T-helper 1 cell treated with Interleukin-12 subunit alpha and Interleukin-12 subunit beta and Interleukin-4 antibody, amounts not matched to agents 30 ng/mL and 1 ng/mL, for 36 hours (primary cell): ENCODE measurements around the gene WDPCP. TPM values are rescaled to one million over a fixed set of nuclear protein-coding genes. Genes with fewer than 3 reads are reported as not detected.

ENCODE experiments used
- intact Hi-C: fragments of 100-400 bp; cut with micrococcal nuclease; formaldehyde crosslinking; loops from one replicate; pipeline ENCODE4 v1.15.1; 2024
- total RNA-seq: library from RNA; stranded (reverse); gene quantifications from 2 replicates; pipeline ENCODE4 v1.2.3, GENCODE V29; 2022

Gene WDPCP
- total RNA-seq, 1 donor from 2014 or later: 5.9 TPM

DNA sequence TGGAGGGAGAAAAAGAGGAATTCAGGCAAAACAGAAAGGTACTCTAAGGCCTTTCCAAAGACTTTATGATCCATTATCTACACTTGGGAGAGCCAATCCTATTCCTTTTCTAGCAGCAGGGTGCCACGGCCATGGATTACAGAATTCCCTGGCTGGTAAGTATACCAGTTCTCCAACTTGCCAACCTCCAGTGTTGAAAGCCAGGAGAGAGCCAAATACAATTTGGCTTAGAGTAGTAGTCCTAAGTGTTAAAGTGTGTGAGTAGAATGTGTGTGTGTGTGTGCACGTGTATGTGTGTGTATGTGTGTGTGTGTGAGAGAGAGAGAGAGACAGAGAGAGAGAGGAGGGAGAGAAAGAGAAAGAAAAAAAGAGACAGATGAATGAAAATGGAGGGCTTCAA lies 43.3 kb downstream of the WDPCP start:
- intact Hi-C loops: loop anchor here (5.0 kb wide), 1 partner anchor 98 kb away; no protein-coding TSS in a partner anchor

DNA sequence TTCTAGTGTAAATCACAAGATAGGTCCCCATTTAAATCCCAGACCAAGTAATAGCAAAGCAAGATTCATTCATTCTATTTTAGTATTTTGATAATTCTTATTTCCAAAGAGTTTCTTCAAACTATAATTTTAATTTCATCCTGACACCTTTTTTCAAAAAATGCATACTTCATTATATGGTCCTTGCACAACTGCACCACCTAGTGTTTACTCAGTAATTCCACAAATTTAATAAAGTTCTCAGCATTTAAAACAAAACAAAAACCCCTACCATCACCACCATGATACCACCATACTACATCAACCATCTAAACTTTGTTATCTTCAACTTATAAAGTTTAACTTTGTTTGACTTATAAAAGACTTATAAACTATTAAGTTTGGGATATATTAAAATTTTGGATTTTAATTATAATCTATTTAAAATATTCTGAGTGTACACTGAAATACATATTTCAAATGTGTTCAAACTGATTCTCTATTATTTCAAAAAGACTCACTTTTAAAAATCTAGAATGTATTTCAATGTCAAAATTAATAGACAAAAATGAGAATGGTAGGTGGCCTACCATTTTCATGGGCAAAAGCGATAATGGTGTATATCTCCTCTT lies 44.2 kb downstream of the WDPCP start:
- intact Hi-C loops: loop anchor here (1.0 to 5.0 kb wide), 2 partner anchors 757 to 1087 kb away; no protein-coding TSS in a partner anchor

DNA sequence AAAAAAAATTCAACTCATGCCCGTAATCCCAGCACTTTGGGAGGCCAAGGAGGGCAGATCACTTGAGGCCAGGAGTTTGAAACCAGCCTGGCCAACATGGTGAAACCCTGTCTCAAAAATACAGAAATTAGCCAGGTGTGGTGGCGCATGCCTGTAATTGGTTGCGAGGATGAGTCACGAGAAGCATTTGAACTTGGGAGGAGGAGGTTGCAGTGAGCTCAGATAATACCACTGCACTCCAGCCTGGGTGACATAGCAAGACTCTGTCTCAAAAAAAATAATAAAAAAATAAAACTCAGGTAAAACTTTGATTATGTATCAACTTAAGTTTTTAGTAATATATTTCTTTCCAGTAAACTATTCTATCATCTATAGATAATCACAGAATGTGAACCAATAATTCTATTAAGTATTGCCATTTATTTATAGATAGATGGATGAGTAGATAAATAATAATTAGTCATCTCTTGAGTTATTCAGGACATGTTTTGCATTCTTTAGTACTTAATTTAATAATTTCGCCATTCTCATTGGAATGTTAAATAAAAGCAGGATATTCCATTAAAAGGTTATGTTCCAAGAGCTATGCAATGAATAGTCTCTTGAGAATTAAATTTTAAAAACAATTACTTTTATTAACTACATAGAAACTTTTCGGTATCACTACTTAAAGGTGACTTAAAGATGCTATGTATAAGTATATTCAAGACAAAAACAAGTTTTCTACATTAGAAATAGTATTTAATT lies 48.7 kb downstream of the WDPCP start:
- intact Hi-C loops: loop anchor here (5.0 kb wide), 1 partner anchor 1082 kb away; no protein-coding TSS in a partner anchor

DNA sequence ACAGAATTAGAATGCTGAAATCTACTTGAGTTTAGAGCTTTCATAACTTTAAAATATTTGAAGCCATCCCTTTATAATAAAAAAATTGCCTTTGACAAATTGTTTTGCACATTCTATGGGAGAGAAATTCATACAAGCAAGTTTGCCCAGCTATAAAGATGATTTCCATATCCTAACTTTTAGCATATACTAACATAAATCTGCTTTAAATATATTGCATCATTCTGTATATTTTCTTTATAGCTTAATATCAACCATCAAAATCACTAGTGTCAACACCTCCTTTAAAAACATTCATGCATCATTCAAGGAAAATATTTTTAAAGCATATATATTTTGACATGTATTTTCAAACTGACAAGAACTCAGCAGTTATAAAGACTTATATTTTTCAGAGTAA lies 49.9 kb downstream of the WDPCP start:
- intact Hi-C loops: loop anchor here (1.0 kb wide), 1 partner anchor 12 kb away; no protein-coding TSS in a partner anchor

DNA sequence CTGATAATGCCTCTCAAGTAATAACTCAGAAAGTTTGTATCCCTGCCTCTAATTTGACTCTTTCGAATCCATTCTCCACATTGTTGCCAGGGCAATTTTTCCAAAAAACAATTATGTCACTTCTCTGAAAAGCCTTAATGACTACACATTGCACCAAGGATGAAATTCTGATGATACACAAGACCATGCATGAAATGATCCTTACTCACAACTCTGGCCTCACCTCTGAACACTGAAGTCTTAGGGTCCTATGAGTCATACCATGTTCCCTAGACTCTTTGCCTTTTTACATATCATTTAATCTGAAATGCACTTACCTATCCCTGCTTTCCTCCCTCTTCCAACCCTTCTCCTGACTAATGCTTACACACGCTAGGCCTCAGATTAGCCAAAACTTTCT lies 51.0 kb downstream of the WDPCP start:
- intact Hi-C loops: no loop called here

DNA sequence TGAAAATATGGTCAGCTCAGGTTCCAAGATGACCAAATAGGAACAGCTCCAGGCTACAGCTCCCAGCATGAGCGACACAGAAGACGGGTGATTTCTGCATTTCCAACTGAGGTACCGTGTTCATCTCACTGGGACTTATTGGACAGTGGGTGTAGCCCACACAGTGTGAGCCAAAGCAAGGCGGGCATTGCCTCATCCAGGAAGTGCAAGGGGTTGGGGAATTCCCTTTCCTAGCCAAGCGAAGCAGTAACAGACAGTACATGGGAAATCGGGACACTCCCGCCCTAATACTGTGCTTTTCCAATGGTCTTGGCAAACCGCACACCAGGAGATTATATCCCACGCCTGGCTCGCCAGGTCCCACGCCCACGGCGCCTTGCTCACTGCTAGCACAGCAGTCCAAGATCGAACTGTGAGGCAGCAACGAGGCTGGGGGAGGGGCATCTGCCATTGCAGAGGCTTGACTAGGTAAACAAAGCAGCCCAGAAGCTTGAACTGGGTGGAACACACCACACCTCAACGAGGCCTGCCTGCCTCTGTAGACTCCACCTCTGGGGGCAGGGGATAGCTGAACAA lies 57.5 kb downstream of the WDPCP start:
- intact Hi-C loops: no loop called here

DNA sequence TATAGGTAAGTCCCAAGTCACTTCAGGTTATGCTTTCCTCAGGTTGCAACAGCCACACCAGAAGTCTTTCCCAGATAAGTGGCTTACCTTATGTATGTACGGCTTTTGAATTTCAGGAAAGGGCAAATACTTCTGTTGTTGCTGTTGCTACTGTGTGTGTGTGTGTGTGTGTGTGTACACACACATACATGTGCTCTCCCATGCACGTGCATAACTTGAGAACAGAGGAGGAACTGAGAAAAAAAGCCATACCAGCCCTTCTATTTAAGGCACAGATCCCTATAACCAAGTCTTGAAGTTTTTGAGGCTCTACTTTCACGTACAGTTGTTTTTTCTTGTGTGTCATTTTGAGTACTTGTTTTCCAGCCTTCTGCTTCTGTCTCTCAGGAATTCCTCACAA lies 62.4 kb downstream of the WDPCP start:
- intact Hi-C loops: no loop called here

DNA sequence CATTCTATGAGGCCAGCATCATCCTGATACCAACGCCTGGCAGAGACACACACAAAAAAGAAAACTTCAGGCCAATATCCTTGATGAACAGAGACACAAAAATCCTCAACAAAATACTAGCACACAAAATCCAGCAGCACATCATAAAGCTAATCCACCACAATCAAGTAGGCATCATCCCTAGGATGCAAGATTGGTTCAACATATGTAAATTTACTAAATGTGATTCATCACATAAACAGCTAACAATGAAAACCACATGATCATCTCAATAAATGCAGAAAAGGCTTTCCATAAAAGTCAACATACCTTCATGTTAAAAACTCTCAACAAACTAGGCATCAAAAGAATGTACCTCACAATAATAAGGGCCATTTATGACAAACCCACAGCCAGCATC lies 65.3 kb downstream of the WDPCP start:
- intact Hi-C loops: no loop called here

DNA sequence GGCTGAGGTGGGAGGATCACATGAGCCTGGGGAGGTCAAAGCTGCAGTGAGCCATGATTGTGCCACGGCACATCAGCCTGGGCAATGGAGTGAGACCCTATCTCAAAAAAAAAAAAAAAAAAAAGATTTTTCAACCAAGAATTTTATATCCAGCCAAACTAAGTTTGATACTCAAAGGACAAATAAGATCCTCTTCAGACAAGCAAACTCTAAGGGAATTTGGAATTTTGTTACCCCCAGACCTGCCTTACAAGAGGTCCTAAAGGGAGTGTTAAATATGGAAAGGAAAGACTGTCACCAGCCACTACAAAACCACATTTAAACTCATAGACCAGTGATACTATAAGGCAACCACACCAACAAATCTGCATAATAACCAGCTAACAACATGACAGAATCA lies 67.5 kb downstream of the WDPCP start:
- intact Hi-C loops: no loop called here

DNA sequence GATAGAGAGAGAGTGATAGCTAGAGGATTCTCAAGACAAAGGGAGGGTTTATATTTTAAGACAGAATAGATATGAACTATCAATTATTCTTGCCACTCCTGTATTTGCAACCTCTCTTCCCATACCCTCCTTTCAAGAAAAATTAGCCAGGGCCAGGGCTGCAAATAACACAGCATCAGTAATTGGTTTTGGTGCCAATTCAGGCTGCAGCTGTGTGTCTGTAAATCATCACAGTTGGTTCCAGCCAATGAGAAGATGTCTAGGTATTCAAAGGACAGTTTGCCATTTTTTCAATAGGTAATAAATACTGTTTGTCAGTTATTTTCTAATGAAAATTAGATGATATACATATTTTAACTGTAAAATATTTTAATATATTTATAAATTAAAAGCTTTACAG lies 73.5 kb downstream of the WDPCP start:
- intact Hi-C loops: no loop called here

DNA sequence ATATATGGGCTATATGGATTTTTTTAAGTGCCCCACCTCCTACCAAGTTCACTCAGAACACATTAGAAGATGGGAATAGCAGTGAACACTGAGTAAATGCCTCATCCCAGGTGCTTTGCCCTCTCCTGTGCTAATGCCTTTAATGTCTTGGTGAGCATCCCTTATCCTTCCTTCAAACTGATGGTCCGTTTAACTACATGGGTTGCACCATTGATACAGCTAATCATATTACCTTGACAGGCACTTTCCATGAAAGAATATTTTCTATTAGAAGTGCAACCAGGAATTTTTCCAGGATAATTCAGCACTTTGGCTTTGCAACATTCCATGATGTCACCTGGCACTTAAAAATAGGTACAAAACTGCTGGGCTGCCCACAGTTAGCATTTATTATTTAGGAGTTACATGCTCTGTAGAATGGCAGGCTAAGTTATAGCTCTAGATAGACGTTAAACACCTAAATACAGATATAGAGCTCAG lies 74.0 kb downstream of the WDPCP start:
- intact Hi-C loops: no loop called here

DNA sequence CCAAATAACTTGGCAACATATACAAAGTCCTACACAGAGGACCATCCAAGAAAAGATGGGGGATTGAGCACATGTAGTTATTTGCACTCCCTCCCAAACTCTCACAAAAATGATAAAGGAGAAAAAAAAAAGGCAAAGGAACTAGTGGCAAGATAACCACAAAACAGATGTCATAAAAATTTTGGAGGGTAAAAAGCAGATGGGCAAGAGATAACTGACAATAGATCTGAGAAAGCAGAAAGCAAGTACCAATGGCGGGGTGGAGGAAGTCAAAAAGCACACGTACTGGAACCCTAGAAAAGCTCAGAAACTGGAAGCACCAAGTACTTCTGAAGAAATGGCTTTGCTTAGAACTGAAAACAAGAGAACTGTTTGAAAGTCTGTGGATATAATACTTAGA lies 82.0 kb downstream of the WDPCP start:
- intact Hi-C loops: no loop called here

DNA sequence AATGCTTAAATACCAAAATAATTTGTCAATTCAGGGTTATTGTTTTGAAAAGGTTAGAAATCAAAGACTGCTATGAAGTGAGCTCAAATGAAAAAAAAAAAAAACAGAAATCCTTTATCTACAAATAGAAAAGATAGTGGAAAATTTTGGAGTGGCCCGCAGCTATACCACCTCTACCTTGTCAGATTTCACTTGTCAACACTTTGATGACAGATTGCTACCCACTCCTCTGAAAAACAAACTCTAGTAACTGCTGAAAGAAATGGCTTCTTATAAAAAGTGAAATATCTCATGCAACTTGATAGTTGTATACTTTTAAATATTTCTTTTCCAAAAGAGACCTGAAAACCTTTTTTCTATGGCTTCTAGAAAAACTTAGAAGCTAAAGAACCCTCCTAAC lies 84.5 kb downstream of the WDPCP start:
- intact Hi-C loops: no loop called here

DNA sequence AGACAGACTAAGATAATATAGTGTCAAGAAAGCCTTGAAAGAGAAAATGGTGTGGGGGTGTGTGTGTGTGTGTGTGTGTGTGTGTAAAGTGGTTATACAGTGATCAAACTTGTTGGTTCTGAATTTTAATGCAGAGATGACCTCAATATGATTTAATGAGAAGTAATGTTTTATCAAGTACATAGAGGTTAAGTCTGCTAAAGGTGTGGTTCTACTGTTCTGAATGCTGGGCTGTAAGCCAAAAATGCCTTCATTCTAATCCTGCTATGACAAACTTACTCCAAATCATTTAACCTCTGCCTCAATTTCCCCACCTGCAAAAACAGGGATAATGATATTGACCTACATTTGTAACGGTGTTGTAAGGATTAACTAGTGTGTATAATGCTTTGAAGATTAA lies 87.9 kb downstream of the WDPCP start:
- intact Hi-C loops: no loop called here

DNA sequence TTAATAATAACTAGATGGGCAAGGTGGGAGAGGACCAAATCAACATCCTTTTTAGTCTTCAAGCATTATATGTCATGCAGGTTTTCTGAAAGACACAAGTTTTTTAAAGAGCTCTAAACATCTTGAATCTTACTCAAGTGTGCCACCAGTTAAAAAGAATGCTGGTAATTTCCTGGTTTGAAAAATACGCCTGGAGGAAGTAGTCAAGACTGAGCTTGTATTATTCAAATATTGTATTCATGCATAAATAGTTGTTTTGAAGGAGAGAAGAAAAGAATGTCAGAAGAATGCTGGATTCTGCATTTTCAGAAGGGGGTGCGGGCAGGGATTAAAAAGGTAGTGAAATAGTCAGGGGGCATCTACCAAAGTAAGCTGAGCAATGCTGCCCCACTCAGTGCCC lies 90.7 kb downstream of the WDPCP start:
- intact Hi-C loops: no loop called here

DNA sequence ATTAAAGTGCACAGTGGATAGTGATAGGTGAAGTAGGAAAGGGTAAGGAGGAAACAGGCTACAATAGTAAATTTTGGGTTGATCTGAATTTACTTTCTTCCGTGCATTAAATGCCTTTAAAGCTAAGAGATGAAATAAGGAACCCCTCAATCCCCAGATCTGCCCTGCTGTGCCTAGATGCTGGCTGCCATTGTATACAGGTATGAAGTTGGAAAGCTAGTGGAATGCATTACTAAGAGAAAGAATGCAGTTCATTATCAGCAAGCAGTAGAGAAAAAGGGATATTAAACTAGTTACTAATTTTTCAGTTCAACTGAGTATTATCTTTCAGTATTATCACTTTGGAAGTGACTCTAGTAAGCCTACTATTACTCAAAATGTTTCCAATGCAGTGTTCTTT lies 93.3 kb downstream of the WDPCP start:
- intact Hi-C loops: no loop called here

DNA sequence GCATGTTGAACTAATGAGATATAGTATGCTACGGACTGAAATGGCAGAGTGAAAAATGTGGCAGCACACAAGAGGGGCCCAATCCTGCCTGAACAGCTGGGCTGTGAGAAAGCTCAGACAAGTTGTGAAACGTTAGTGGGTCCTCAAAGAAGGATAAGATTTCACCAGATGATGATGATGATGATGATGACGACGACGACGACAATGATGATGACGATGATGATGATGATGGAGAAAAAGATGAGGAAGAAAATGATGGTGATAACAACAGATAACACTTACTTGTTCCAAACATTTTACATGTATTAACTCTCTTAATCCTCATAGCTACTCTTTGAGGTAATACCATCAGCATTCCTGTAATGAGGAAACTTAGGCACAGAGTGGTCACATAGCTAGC lies 94.2 kb downstream of the WDPCP start:
- intact Hi-C loops: no loop called here

DNA sequence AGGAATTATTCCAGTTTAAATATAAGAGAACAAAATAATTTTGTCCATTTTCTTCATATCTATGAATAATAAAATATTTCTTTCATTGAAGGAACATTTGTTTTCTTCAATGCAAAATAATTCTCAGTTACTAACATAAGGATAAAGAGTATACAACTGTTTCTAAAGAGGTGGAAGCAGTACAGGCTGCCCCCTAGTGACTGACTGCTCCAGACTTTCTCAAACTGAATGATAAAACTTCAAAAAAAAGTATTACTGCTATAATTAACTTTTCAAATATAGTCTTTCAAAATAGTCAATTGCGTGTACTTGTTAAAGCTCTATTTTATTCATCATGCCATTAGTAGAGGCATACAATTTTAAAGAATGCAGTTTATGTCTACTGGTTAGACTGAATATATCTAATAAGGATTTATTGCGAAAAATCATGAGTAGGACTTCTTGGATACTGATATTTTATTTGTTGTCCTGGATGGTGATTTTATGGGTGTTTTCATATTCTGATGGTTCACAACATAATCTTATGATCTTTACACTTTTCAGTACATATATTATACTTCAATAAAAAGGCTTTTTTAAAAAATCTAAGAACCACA lies 100.1 kb downstream of the WDPCP start:
- intact Hi-C loops: loop anchor here (1.0 to 2.0 kb wide), 2 partner anchors 701 to 1031 kb away; no protein-coding TSS in a partner anchor

DNA sequence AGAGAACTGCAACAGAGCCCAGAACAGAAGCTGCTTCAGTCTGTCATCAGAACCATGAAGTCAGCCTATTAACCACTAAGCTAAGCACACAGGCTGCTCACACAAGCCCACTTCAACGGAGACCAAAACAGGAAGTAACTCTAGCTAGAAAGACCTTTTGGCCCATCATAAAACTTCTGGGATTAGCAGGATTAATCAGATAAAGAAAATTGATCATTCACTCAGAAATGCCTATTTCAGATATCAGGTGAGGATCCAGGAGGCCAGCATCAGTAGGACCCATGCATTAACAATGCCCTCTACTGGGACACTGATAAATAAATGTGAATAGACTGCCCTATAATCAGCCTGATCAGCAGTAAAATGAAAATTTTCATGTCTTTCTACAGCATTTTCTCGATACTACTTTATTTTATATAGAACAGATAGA lies 101.4 kb downstream of the WDPCP start:
- intact Hi-C loops: no loop called here

DNA sequence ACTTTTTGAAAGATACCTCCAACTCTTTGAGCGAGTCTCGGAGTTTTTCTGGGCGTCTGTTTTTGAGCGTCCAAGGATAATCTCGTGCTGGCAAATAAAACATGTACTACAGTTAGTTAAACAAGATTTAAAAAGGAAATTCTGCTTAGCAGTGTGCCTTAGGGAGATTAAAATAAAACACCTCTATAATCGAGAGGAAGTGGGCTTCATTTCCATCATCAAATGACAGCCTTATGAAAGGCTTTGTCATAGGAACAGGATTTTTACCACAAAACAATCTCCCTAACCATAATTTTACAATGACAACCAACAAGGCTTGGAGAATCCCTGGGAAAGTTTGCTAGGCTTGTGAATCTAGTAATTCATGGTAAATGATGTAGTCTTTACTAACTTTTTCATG lies 103.4 kb downstream of the WDPCP start:
- intact Hi-C loops: no loop called here

DNA sequence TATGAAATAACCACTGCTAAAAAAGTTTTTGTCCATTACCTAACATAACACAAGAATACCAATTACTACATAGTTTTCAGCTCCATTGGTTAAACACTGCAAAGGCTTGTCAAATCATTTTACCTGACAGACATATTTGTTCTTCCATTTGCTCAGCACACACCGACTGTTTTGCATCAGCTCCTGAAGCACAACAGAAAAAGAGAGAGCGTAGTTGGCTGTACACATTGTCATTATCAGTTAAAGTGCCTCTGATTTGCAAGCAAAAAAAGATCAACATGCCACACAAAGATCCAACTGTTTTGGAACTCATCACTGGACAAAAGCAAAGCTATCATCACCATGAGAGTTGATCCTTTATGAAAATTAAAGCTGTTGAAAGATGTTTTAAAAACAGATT lies 103.8 kb downstream of the WDPCP start:
- intact Hi-C loops: no loop called here

DNA sequence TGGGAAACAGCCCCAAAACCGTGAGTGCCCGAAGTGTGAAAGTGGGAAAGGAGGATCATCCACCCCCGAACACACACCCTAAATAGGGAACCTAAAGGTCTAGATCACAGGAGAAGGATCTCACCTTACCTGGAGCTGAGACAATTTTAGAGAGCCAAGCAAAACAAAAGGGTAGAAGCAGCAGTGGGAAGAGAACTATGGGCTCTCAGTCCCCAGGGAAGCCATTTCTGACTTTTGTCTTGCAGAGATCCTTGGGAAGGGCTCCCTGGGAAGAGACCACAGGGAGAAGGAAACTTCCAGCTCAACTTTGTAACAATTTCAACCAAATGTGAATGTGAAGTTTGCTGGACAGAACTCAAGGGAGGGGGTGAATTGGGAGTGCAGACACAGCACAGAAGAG lies 110.6 kb downstream of the WDPCP start:
- intact Hi-C loops: no loop called here
